GM12874 (cell line): ENCODE data around the gene PSMD4.

Experiments used
- TF ChIP-seq, protein P1 (sequence below): IDR thresholded peaks from 2 replicates; pipeline ENCODE4 v1.5.1; 2011; ENCODE audit warnings: low read depth, mild to moderate bottlenecking, control low read depth, low read length, moderate library complexity; ENCODE audit not compliant: insufficient read depth

The PSMD4 gene

GRCh38 chr1:151281225-151281968 lies 26.9 kb downstream of the PSMD4 start:
- TF ChIP-seq, protein P1, sequence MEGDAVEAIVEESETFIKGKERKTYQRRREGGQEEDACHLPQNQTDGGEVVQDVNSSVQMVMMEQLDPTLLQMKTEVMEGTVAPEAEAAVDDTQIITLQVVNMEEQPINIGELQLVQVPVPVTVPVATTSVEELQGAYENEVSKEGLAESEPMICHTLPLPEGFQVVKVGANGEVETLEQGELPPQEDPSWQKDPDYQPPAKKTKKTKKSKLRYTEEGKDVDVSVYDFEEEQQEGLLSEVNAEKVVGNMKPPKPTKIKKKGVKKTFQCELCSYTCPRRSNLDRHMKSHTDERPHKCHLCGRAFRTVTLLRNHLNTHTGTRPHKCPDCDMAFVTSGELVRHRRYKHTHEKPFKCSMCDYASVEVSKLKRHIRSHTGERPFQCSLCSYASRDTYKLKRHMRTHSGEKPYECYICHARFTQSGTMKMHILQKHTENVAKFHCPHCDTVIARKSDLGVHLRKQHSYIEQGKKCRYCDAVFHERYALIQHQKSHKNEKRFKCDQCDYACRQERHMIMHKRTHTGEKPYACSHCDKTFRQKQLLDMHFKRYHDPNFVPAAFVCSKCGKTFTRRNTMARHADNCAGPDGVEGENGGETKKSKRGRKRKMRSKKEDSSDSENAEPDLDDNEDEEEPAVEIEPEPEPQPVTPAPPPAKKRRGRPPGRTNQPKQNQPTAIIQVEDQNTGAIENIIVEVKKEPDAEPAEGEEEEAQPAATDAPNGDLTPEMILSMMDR: no peak

DNA sequence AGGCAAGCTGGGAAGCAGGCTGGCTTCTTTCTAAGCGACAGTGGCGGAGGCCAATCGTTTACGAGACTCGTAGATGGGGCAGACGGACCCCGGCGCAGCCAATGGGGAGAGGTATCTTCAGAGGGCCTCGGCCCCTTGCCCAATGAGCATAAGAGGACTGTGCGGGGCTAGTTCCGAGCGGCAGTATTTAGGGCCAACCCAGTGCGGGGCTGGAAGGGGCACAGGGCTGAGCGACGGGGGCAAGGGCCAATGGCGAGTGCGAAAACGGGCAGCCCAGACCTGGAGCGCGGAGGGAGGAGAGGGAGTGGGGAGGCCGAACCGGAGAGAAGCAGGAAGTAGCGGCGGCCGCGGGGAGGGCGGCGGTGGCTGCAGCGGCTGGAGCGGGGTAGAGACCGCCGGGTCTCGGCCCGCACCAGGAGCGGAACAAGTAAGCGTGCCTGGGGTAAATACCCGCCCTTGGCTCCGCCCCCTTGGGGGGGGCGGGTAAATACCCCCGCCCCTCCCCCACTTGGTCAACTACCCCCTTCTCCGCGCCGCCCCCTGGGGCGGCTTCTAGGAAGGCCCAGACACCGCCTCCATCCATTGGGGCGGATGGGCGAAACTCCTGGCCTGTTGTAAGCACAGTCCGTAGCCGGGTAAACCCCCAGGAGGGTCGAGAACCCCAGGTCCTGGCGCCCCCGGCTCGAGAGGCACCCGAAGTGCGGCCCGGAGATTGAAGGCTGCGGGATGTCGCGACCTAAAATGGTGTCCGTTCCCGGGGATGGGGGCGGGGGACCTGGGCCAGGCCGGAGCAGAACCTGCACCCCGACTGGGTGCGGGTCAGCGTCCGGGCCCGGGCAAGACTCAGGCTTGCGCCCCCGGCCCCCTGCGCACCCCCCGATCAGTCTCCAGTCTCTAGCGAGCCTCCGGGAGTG lies 27.7 kb downstream of the PSMD4 start, which contains the start of gene ZNF687:
Gene ZNF687, plus strand, starts transcription at position 331 of the 914 bp plus-strand sequence. CDS start 3,993 bp downstream, outside the sequence.
- TF ChIP-seq, protein P1: 0 out of 2 replicates have a peak, but pooled peaks have one; percentile 7

- TF ChIP-seq, protein P1: no peak
These were observed 28.6 kb downstream of the PSMD4 start for GRCh38 chr1:151282883-151283725.

GRCh38 chr1:151284013-151284577 lies 29.6 kb downstream of the PSMD4 start:
- TF ChIP-seq, protein P1: no peak

DNA sequence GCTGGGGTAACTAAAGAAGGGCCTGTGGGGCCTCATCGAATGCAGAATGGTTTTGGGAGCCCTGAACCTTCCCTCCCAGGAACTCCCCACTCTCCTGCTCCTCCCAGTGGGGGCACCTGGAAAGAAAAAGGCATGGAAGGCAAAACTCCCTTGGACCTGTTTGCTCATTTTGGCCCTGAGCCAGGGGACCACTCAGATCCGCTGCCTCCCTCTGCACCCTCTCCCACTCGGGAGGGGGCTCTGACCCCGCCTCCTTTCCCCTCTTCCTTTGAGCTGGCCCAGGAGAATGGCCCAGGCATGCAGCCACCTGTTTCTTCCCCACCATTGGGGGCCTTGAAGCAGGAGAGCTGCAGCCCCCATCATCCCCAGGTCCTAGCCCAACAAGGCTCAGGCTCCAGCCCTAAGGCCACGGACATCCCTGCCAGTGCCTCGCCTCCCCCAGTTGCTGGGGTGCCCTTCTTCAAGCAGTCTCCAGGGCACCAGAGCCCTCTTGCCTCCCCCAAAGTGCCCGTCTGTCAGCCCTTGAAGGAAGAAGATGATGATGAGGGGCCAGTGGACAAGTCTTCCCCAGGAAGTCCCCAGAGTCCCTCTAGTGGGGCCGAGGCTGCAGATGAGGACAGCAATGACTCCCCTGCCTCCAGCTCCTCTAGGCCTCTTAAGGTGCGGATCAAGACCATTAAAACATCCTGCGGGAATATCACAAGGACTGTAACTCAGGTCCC lies 32.2 kb downstream of the PSMD4 start:
- TF ChIP-seq, protein P1: no peak

DNA sequence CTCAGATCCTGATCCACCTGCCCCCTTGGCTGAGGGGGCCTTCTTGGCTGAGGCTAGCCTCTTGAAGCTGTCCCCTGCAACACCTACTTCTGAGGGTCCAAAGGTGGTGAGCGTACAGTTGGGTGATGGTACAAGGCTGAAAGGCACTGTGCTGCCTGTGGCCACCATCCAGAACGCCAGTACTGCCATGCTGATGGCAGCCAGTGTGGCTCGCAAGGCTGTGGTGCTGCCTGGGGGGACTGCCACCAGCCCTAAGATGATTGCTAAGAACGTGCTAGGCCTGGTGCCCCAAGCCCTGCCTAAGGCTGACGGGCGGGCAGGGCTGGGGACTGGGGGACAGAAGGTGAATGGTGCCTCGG lies 32.8 kb downstream of the PSMD4 start:
- TF ChIP-seq, protein P1: no peak
